Mucosa of rectum (tissue), 2 donors: ENCODE measurements around the gene TH.
"Not testable (repeated sequence)": the region's sequence is repeated elsewhere in the genome, so short reads cannot be mapped to it uniquely, and the experiment has no call there.

Experiments
- H3K27ac ChIP-seq, 2 donors: one replicate each; pipeline ENCODE4 v1.7.0; 2013; ENCODE audit warnings: inconsistent platforms in 2 of 2, low read depth in 2 of 2, low read length in 2 of 2
- H3K27me3 ChIP-seq, 2 donors: one replicate each; pipeline ENCODE4 v1.7.0; 2013; ENCODE audit warnings: low read length in 2 of 2; ENCODE audit not compliant: control insufficient read depth in 2 of 2, insufficient read depth in 2 of 2
- H3K36me3 ChIP-seq, 2 donors: one replicate each; pipeline ENCODE4 v1.7.0; 2013; ENCODE audit warnings: low read length in 2 of 2; ENCODE audit not compliant: control insufficient read depth in 2 of 2, insufficient read depth in 2 of 2
- H3K4me1 ChIP-seq, 2 donors: one replicate each; pipeline ENCODE4 v1.7.0; 2013; ENCODE audit warnings: low read length in 2 of 2, mild to moderate bottlenecking in 1 of 2; ENCODE audit not compliant: control insufficient read depth in 2 of 2, insufficient read depth in 2 of 2
- H3K4me3 ChIP-seq, 2 donors: one replicate each; pipeline ENCODE4 v1.7.0; 2013; ENCODE audit warnings: low read length in 2 of 2
- H3K9ac ChIP-seq, 2 donors: one replicate each; pipeline ENCODE4 v1.7.0; 2013; ENCODE audit warnings: low read length in 2 of 2, low read depth in 1 of 2, mild to moderate bottlenecking in 1 of 2
- H3K9me3 ChIP-seq, 2 donors: one replicate each; pipeline ENCODE4 v1.7.0; 2013; ENCODE audit warnings: low read length in 2 of 2; ENCODE audit not compliant: control insufficient read depth in 2 of 2
- donor health status: healthy.
- donor health status: Normal muscosa, but diverticular disease.

Gene TH

DNA sequence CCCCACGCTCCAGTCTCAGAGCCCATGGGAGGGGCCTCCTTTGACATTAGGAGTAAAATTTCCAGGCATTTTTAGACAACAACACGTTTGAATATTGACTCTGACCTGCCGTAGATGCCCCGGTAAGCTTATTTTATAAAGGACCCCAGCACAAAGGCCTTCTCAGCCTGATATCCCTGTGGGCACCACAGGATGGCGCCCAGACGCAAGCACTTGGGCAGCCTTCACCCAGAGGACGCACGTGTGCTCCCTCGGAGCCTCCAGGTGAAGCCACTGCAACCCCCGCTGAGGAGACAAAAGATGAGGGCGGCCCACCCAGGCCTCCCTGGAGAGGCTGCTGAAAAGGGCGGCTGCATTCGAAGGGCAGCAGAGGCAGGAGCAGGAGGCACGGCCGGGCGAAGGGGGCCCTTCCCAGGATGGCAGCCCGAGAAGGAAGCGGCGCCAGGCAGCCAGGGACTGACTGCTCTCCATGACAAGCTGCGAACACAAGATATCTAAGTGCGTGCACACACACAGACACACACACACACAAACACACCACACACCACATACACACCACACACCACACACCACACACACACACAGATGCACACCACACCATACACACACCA lies 15.2 kb upstream of the TH start:
- no peaks in the 10 kb centered on the region for H3K9me3 ChIP-seq
- no peak overlapping the region for H3K27ac ChIP-seq
- no peak overlapping the region for H3K4me3 ChIP-seq
- H3K27me3 ChIP-seq: peaks cover 12 to 43% of the 10 kb centered on the region in 2 donors
- no peaks in the 10 kb centered on the region for H3K36me3 ChIP-seq
- H3K9ac ChIP-seq: no peak overlapping the region
- peaks cover 0 to 4% of the 10 kb centered on the region in 2 donors for H3K4me1 ChIP-seq

GRCh38 chr11:2185324-2186085 lies 13.9 kb upstream of the TH start:
- Histone ChIP-seq H3K27me3 (peaks cover 12 to 41% of the 10 kb centered on the region in 2 donors), H3K27ac (no peak overlapping the region), H3K9ac (no peak overlapping the region), H3K4me3 (no peak overlapping the region), H3K9me3 (no peaks in the 10 kb centered on the region), H3K36me3 (no peaks in the 10 kb centered on the region), H3K4me1 (no peaks in the 10 kb centered on the region)

- H3K4me1 ChIP-seq: no peaks in the 10 kb centered on the region
- H3K27ac ChIP-seq: no peak overlapping the region
- H3K9ac ChIP-seq: no peak overlapping the region
- H3K36me3 ChIP-seq: no peaks in the 10 kb centered on the region
- H3K4me3 ChIP-seq: no peak overlapping the region
- peaks cover 10 to 35% of the 10 kb centered on the region in 2 donors for H3K27me3 ChIP-seq
- H3K9me3 ChIP-seq: no peaks in the 10 kb centered on the region
Measured at GRCh38 chr11:2182692-2183474, 11.3 kb upstream of the TH start.

- no peak overlapping the region for H3K27ac ChIP-seq
- peaks cover 5 to 27% of the 10 kb centered on the region in 2 donors for H3K27me3 ChIP-seq
- H3K4me3 ChIP-seq: no peak overlapping the region
- no peaks in the 10 kb centered on the region for H3K36me3 ChIP-seq
- no peaks in the 10 kb centered on the region for H3K9me3 ChIP-seq
- H3K4me1 ChIP-seq: no peaks in the 10 kb centered on the region
- no peak overlapping the region for H3K9ac ChIP-seq
Measured at GRCh38 chr11:2182075-2182474, 10.5 kb upstream of the TH start.

DNA sequence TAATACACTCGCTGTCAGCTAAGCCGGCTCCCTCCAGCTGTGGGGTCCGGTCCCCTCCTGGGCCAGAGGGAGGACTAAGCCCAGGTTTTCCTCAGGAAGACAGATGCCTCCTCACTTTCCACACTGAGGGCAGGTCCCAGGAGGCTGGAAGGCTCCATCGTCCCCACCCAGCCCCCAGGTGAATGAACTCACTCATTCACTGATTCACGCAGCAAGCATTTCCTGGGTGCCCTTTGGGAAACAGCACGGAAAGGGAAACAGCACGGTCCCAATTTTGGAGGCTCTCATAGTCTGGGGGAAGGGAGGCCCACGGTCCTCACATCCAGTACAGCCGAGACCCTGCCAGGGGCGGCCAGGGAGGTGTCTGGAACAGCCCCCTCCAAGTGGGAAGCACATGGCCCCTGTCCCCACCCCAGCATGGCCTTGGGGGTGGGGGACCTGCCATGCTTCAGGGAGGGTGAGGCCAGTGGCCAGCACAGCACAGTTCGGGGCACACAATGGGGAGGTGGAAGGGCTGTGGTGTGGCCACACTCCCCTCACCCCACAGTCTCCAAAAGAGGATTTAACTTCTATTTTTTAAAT lies 9.3 kb upstream of the TH start:
- no peak overlapping the region for H3K27ac ChIP-seq
- no peaks in the 10 kb centered on the region for H3K9me3 ChIP-seq
- no peaks in the 10 kb centered on the region for H3K4me1 ChIP-seq
- H3K4me3 ChIP-seq: no peak overlapping the region
- H3K27me3 ChIP-seq: peaks cover 3 to 20% of the 10 kb centered on the region in 2 donors
- H3K36me3 ChIP-seq: no peaks in the 10 kb centered on the region
- H3K9ac ChIP-seq: no peak overlapping the region

- Histone ChIP-seq H3K4me1 (no peaks in the 10 kb centered on the region), H3K9me3 (no peaks in the 10 kb centered on the region), H3K9ac (no peak overlapping the region), H3K36me3 (no peaks in the 10 kb centered on the region), H3K27ac (no peak overlapping the region), H3K27me3 (peaks cover 3 to 14% of the 10 kb centered on the region in 2 donors), H3K4me3 (no peak overlapping the region)
Measured at GRCh38 chr11:2180347-2180746, 8.7 kb upstream of the TH start.

DNA sequence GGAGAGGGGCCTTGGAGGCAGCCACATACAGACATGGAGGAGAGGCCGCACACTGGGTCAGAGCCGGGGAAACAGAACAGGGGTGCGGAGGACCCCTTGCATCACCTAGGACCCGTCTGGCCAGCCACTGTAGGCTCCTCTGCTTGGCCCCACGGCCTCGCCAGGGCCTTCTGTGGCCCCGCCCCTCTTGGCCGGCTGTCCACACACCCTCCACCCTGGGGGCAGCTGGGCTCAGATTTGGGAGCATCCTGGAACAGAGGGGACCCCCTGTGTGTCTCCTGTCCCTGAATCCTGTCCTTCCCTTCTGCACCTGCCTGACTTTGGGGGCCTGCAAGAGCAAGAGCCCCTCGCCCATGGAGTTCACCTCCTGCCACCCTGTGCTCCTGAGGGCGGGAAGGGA lies 7.9 kb upstream of the TH start:
- H3K4me1 ChIP-seq: no peaks in the 10 kb centered on the region

GRCh38 chr11:2178906-2179494 lies 7.4 kb upstream of the TH start:
- Histone ChIP-seq H3K27me3 (peaks cover 0 to 4% of the 10 kb centered on the region in 2 donors), H3K9ac (no peak overlapping the region), H3K4me3 (no peak overlapping the region), H3K9me3 (no peaks in the 10 kb centered on the region), H3K27ac (no peak overlapping the region), H3K36me3 (no peaks in the 10 kb centered on the region), H3K4me1 (no peaks in the 10 kb centered on the region)

More for the DNA sequence above, 7.9 kb upstream of the TH start:
- Histone ChIP-seq H3K4me3 (no peak overlapping the region), H3K9me3 (no peaks in the 10 kb centered on the region), H3K27me3 (peaks cover 0 to 7% of the 10 kb centered on the region in 2 donors), H3K27ac (no peak overlapping the region), H3K36me3 (no peaks in the 10 kb centered on the region), H3K9ac (no peak overlapping the region)

GRCh38 chr11:2178055-2178773 lies 6.6 kb upstream of the TH start:
- not testable (repeated sequence) for H3K4me3 ChIP-seq, H3K27me3 ChIP-seq, H3K27ac ChIP-seq, H3K36me3 ChIP-seq, H3K9ac ChIP-seq, H3K9me3 ChIP-seq, H3K4me1 ChIP-seq
